ENCODE results near the gene JOSD1.

The JOSD1 gene

GRCh38 chr22:38712486-38713207, 11.9 kb upstream of the JOSD1 start:
- DNase-seq (ENCODE audit: low read depth in 2 of 2), result no peak

DNA sequence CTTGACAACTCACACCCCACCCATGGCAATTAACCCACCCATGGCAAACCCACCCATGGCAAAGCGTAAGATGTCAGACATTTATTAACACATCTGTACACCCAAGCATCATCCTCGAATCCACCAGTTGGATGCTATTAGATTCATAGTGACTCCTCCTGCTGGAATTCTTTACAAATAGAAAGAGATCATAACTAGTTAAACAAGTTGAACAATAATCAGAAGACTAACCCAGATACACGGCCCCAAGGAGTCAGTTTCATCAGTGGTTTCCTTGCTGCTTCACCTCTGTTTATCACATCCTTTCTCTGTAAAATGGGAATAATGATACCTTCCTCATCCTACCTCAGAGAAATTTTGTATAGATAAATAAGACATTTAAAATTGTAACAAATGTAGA, 10.1 kb upstream of the JOSD1 start:
- no peak for DNase-seq (ENCODE audit: low read depth in 2 of 2)

DNA sequence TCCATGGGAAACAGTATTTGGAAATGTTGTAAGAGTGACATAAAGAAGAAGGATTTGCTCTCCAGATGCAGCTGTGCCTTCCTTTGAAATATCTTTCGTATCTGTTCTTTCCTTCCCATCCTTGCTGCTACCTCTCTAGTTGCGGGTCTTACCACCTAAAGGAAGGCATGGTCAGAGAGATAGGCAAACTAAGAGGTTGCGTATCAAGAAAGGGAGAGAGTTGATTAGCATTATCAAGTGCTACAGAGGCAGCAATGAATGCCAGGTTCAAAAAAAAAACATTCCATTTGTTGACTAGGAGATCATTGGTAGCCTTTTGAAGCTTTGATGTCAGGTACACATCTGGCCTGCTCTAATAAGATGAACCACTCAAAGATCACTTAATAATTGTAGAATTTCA, 9.6 kb upstream of the JOSD1 start:
- no peak for DNase-seq (ENCODE audit: low read depth in 2 of 2)

GRCh38 chr22:38709306-38709705, 8.6 kb upstream of the JOSD1 start:
- DNase-seq (ENCODE audit: low read depth in 2 of 2), result no peak

- no peak for DNase-seq (ENCODE audit: low read depth in 2 of 2)
Observed at GRCh38 chr22:38707984-38708383, 7.2 kb upstream of the JOSD1 start.

DNA sequence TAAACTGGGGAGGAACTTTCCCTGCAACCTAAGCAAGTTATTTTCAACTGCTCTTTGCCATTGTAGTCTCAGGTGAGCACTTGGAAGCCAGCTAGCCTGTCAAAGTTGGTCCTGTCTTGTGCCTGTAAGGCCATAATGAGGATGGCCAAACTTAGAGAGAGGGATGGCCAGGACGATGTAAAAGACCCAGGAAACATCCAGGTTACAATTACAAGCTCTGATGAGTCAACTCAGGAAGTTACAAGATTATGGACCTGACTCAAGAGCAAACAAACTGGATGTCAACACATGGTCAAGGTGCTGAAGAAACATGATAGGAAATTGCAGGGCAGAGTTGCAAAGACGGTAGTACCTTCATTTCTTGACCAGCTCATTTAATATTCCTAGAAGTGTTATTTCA, 6.6 kb upstream of the JOSD1 start:
- DNase-seq (ENCODE audit: low read depth in 2 of 2), result no peak

- DNase-seq (ENCODE audit: low read depth in 2 of 2), result no peak
Observed at GRCh38 chr22:38706901-38707195, 6.1 kb upstream of the JOSD1 start.

DNA sequence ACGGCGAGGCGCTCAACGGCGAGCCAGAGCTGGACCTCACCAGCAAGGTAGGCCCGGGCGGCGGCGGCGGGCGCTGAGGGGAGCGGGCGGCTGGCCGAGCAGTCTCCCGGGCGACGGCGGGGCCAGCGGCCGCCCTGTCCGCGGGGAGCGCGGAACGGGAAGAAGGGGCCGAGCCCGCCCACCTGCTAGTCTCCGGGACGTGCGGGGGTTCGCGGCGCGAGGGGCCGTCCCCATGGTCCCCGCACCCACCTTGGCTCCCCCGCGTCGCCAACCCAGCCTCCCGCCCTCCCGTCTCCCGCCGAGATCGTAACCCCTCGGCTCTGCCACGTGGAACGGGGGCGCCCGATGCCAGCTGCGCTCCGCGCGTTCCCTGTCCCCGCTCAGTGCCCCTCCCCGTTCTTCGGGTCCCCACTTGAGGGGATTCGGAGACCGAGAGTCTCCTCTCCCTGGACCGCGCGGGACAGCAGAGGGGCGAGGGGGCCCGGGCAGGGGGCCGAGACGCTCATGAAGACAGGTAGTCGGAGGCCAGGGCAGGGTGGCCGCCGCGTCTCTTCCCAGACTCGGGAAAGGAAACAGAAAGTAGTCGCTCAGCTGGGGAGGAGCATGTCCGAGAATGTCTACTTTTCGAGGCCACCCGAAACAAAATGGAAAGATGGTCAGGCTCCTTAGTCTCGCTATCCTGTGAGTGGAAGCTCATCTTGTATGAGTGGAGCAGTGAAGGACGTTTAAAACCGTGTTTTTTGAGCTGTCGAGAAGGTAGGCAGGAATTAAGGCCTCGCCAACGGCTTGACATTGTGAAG, 5.6 kb upstream of the JOSD1 start:
- DNase-seq (ENCODE audit: low read depth in 2 of 2), result peak in 1 of 2 donors; percentile 19

DNA sequence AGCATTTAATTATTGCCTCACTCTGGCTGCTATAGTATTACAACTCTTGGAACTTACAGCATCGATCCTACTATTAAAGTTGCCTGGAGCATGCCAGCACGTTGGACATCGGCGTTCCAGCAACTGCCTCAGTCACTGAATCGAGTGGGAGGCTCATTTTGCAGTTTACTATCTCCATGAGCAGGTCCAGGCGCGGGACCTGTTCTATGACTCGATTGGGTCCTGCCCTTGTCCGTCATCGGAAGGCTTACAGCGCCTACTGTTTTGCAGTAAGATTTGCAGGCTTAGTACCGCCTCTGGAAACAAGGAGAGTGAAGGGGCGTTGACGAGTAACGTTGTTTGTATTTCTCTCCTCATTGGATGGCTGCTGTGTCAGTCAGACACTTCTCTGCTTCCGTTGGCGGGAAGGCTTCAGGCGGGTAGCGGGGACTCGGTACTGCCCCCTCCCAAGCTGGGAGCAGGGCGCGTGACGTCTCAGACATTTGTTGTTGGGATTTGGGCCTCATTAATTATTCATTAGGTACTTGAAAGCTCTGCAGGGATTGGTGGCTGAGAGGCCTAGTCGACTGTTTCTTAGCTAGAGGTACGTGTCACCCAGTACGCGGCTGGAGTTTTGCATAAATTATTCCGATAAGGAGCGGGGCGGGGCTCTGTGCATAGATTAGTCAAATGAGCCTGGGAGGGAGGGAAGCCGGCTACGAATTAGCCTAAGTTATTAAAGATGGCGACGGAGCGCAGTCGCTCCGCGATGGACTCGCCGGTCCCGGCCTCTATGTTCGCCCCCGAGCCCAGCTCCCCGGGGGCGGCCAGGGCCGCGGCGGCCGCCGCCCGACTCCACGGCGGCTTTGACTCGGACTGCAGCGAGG, 4.7 kb upstream of the JOSD1 start, which contains the start of gene GTPBP1:
TSS of gene GTPBP1 (plus strand) at position 710 of the 866 bp plus-strand sequence. CDS start at position 722, 12 bp downstream.
- DNase-seq (ENCODE audit: low read depth in 2 of 2), result peak; percentile 92 to 97

DNA sequence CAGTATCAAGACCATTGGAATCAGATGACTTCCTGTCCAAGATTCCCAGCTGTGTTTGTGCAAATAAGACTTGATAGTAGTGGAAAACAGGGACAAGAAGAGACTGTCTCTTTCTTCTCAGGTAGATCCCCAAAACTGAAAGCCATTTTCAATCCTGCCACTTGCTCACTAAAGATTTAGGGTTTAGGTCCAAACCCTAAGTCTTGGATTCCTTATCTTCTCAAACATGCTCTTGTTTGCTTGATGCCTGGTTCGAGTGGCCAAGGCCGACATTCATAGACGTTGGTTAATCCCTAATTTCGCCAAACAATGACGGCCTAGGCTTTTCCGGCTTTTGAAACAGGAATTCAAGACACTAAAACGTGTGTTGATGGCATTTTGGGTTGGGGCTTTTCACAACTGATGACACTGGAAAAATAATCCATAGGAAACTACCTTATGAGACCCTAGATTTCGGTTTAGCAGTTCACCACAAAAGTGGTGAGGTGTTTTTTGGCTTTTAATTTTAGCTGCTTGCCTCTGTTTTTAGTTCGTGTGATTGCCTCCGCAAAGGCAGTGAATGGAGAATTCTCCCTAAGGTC, 4.0 kb upstream of the JOSD1 start:
- no peak for DNase-seq (ENCODE audit: low read depth in 2 of 2)

DNA sequence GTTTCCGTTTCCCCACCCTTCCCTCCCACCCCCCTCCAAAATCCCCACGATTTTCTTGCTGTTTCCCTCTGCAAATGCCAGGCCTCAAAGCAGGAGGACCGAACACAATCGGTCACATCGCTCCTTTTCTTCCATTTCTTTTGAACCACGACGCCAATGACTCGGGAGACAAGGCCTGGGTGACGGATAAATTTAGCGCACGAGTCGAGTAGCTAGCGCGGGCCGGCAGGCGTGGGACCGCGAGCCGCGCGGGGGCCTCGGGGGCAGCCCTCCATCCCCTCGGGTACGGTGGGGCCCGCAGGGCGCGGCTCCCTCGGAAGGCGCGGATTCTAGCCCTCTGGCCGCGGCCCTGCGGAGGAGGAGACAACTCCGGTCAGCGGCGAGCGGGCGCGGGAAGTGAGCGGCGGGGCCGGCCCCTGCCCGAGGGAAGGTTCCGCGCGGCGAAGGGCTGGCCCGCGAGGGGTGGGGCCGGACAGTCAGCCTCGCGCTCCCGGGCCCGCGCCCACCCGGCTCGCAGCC, 414 bp downstream of the JOSD1 start:
- no peak for DNase-seq (ENCODE audit: low read depth in 2 of 2)

- no peak for DNase-seq (ENCODE audit: low read depth in 2 of 2)
Observed at GRCh38 chr22:38699784-38700183, 959 bp downstream of the JOSD1 start.

DNA sequence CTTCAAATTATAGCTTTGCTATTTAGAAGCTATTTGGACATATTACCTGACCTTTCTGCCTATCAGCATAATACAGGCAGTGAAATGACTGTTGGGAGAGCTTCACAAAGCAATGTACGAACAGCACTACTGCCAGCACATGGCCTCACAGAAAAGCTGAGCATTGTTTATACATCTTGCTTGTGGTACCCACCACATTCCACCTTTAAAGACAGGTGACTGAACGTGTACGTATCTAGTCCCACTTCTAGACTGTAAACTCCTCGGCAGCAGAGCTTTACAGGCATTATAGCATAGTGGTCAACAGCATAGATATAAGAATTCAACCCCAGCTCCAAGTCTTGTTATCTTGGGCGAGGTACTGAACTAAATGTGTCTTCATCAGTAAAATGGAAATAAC, 1.6 kb downstream of the JOSD1 start:
- no peak for DNase-seq (ENCODE audit: low read depth in 2 of 2)

DNA sequence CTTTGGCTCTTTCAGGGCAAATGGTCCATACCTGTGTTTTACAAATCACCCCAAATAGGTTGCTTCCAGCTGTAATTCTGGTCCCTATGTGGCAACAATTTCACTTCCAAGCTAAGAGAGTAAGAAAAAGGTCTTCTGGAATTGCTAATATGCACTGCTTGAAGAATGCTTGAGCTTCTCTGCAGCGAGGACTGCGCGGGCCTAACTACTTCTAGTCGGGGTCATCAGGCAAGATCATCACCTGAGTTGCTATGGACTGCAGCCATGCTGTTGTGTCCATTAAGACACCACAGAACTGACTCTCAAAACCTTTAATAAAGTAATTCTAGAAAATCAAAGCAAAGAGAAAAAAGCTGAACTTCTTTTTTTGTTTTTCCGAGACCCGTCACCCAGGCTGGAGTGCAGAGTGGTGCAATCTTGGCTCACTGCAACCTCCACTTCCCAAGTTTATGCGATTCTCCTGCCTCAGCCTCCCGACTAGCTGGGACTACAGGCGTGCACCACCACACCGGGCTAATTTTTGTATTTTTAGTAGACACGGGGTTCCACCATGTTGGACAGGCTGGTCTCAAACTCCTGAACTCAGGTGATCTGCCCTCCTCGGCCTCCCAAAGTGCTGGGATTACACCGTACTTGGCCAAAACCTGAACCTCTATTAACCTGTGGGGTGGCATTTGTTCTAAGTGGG, 2.2 kb downstream of the JOSD1 start:
- no peak for DNase-seq (ENCODE audit: low read depth in 2 of 2)

- DNase-seq (ENCODE audit: low read depth in 2 of 2), result no peak
Observed at GRCh38 chr22:38697425-38698089, 3.2 kb downstream of the JOSD1 start.

GRCh38 chr22:38696606-38697424, 3.9 kb downstream of the JOSD1 start:
- peak in 1 of 2 donors; percentile 25 for DNase-seq (ENCODE audit: low read depth in 2 of 2)

- DNase-seq (ENCODE audit: low read depth in 2 of 2), result no peak
Observed at GRCh38 chr22:38694940-38695339, 5.8 kb downstream of the JOSD1 start.

- DNase-seq (ENCODE audit: low read depth in 2 of 2), result no peak
Observed at GRCh38 chr22:38694049-38694448, 6.7 kb downstream of the JOSD1 start.

- DNase-seq (ENCODE audit: low read depth in 2 of 2), result no peak
Observed at GRCh38 chr22:38689651-38690050, 11.1 kb downstream of the JOSD1 start.

DNA sequence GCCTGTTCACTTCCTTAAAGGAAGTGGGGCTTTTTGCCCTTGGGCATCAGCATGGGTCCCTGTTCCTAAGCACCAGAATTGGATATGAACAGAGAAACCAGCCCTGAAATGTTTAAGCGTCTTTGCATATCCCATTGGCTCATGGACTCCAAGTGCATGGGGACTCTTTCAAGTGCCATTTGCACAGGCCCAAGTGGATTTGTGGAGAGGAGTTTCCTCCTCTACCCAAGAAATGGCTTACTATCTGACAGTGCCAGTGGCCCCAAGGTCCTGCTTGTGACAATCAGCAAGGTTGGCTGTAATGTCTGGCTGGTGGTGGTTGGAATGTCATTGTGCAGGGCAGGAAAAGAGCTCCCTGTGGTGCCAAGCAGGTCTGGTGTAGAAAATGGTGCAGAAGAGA, 15.0 kb downstream of the JOSD1 start:
- no peak for DNase-seq (ENCODE audit: low read depth in 2 of 2)

All from activated CD8-positive, alpha-beta memory T cell treated with anti-CD3 and anti-CD28 coated beads for 4 hours (primary cell).